ENCODE data around the gene RYK. TPM values are rescaled to one million over a fixed set of nuclear protein-coding genes. Genes with fewer than 3 reads are reported as not detected.

The RYK gene
- total and polyA plus RNA-seq, 2 experiments from 2014 or later, result 24.9 to 94.8 TPM

GRCh38 chr3:134212967-134213665 is 37.5 kb downstream of the RYK start:
- Histone ChIP-seq H3K4me3 (no peak overlapping the region), H3K36me3 (ENCODE audit: insufficient read depth) (peaks cover 11% of the 10 kb centered on the region), H4K20me1 (replicated peaks; ENCODE audit: insufficient read depth) (peaks cover 30% of the 10 kb centered on the region), H3K9me2 (ENCODE audit: insufficient read depth) (no peaks in the 10 kb centered on the region), H3K79me2 (replicated peaks; ENCODE audit: insufficient read depth) (peaks cover 11% of the 10 kb centered on the region), H3K4me1 (ENCODE audit: insufficient read depth) (no peaks in the 10 kb centered on the region), H3K27ac (ENCODE audit: low read depth) (peak overlapping the region; percentile 52; the same call in 1 of the 2 replicates), H3K27me3 (ENCODE audit: insufficient read depth) (no peaks in the 10 kb centered on the region), H2AFZ (no peak overlapping the region), H3F3A (replicated peaks; ENCODE audit: low read depth) (no peaks in the 10 kb centered on the region), H3K4me2 (no peak overlapping the region)
- Mint-ChIP-seq H3K27me3 (ENCODE audit: insufficient read depth, low read depth, poor library complexity) (peaks cover 3% of the 10 kb centered on the region), H3K9me3 (no peaks in the 10 kb centered on the region), H3K4me3 (no peak overlapping the region), H3K36me3 (ENCODE audit: low read depth) (peaks cover 7% of the 10 kb centered on the region), H3K27ac (no peak overlapping the region), H3K4me1 (peaks cover 2% of the 10 kb centered on the region; the same call in 2 of the 3 replicates)
- DNase-seq (ENCODE audit: low spot score) (peak; percentile 88), ATAC-seq (peak; percentile 96)
- peak; percentile 98 to 99 for TF ChIP-seq CTCF (conservative IDR thresholded peaks at IDR 0.05; ENCODE audit: low read depth in 2 of 2)
- no peak for TF ChIP-seq ZNF114 (CRISPR knock-in tag; IDR thresholded peaks at IDR 0.05)

- Mint-ChIP-seq H3K4me3 (no peak overlapping the region), H3K27me3 (ENCODE audit: insufficient read depth, low read depth, poor library complexity) (peaks cover 3% of the 10 kb centered on the region), H3K27ac (no peak overlapping the region), H3K36me3 (ENCODE audit: low read depth) (peaks cover 7% of the 10 kb centered on the region), H3K9me3 (no peaks in the 10 kb centered on the region), H3K4me1 (peaks cover 6% of the 10 kb centered on the region)
- Histone ChIP-seq H3K4me1 (ENCODE audit: insufficient read depth) (no peaks in the 10 kb centered on the region), H3K4me2 (no peak overlapping the region), H3K79me2 (replicated peaks; ENCODE audit: insufficient read depth) (peaks cover 11% of the 10 kb centered on the region), H3F3A (replicated peaks; ENCODE audit: low read depth) (no peaks in the 10 kb centered on the region), H4K20me1 (replicated peaks; ENCODE audit: insufficient read depth) (peaks cover 27% of the 10 kb centered on the region), H3K27ac (ENCODE audit: low read depth) (no peak overlapping the region), H3K27me3 (ENCODE audit: insufficient read depth) (no peaks in the 10 kb centered on the region), H3K4me3 (no peak overlapping the region), H2AFZ (no peak overlapping the region), H3K9me2 (ENCODE audit: insufficient read depth) (no peaks in the 10 kb centered on the region), H3K36me3 (ENCODE audit: insufficient read depth) (peaks cover 11% of the 10 kb centered on the region)
- DNase-seq (ENCODE audit: low spot score), result peak; percentile 67
- ATAC-seq, result peak; percentile 85
- peak; percentile 77 to 78 for TF ChIP-seq CTCF (conservative IDR thresholded peaks at IDR 0.05; ENCODE audit: low read depth in 2 of 2)
- no peak for TF ChIP-seq STAT1 (IDR thresholded peaks at IDR 0.05; ENCODE audit: unreplicated experiment)
- no peak for TF ChIP-seq JUNB (IDR thresholded peaks at IDR 0.05; ENCODE audit: unreplicated experiment)
- TF ChIP-seq, protein P1, sequence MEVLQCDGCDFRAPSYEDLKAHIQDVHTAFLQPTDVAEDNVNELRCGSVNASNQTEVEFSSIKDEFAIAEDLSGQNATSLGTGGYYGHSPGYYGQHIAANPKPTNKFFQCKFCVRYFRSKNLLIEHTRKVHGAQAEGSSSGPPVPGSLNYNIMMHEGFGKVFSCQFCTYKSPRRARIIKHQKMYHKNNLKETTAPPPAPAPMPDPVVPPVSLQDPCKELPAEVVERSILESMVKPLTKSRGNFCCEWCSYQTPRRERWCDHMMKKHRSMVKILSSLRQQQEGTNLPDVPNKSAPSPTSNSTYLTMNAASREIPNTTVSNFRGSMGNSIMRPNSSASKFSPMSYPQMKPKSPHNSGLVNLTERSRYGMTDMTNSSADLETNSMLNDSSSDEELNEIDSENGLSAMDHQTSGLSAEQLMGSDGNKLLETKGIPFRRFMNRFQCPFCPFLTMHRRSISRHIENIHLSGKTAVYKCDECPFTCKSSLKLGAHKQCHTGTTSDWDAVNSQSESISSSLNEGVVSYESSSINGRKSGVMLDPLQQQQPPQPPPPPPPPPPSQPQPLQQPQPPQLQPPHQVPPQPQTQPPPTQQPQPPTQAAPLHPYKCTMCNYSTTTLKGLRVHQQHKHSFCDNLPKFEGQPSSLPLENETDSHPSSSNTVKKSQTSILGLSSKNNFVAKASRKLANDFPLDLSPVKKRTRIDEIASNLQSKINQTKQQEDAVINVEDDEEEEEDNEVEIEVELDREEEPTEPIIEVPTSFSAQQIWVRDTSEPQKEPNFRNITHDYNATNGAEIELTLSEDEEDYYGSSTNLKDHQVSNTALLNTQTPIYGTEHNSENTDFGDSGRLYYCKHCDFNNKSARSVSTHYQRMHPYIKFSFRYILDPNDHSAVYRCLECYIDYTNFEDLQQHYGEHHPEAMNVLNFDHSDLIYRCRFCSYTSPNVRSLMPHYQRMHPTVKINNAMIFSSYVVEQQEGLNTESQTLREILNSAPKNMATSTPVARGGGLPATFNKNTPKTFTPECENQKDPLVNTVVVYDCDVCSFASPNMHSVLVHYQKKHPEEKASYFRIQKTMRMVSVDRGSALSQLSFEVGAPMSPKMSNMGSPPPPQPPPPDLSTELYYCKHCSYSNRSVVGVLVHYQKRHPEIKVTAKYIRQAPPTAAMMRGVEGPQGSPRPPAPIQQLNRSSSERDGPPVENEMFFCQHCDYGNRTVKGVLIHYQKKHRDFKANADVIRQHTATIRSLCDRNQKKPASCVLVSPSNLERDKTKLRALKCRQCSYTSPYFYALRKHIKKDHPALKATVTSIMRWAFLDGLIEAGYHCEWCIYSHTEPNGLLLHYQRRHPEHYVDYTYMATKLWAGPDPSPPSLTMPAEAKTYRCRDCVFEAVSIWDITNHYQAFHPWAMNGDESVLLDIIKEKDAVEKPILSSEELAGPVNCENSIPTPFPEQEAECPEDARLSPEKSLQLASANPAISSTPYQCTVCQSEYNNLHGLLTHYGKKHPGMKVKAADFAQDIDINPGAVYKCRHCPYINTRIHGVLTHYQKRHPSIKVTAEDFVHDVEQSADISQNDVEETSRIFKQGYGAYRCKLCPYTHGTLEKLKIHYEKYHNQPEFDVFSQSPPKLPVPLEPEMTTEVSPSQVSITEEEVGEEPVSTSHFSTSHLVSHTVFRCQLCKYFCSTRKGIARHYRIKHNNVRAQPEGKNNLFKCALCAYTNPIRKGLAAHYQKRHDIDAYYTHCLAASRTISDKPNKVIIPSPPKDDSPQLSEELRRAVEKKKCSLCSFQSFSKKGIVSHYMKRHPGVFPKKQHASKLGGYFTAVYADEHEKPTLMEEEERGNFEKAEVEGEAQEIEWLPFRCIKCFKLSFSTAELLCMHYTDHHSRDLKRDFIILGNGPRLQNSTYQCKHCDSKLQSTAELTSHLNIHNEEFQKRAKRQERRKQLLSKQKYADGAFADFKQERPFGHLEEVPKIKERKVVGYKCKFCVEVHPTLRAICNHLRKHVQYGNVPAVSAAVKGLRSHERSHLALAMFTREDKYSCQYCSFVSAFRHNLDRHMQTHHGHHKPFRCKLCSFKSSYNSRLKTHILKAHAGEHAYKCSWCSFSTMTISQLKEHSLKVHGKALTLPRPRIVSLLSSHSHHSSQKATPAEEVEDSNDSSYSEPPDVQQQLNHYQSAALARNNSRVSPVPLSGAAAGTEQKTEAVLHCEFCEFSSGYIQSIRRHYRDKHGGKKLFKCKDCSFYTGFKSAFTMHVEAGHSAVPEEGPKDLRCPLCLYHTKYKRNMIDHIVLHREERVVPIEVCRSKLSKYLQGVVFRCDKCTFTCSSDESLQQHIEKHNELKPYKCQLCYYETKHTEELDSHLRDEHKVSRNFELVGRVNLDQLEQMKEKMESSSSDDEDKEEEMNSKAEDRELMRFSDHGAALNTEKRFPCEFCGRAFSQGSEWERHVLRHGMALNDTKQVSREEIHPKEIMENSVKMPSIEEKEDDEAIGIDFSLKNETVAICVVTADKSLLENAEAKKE (CRISPR knock-in tag; IDR thresholded peaks at IDR 0.05), result no peak
- TF ChIP-seq EZH2phosphoT487 (IDR thresholded peaks at IDR 0.05; ENCODE audit: unreplicated experiment), result no peak
- TF ChIP-seq NANOG (IDR thresholded peaks at IDR 0.05; ENCODE audit: borderline replicate concordance), result no peak
- TF ChIP-seq, protein P2, sequence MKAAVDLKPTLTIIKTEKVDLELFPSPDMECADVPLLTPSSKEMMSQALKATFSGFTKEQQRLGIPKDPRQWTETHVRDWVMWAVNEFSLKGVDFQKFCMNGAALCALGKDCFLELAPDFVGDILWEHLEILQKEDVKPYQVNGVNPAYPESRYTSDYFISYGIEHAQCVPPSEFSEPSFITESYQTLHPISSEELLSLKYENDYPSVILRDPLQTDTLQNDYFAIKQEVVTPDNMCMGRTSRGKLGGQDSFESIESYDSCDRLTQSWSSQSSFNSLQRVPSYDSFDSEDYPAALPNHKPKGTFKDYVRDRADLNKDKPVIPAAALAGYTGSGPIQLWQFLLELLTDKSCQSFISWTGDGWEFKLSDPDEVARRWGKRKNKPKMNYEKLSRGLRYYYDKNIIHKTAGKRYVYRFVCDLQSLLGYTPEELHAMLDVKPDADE (IDR thresholded peaks at IDR 0.05), result no peak
Measured at GRCh38 chr3:134211797-134212196, 38.9 kb downstream of the RYK start.
